Measurements from ENCODE around the gene MAPK7. TPM values are rescaled to one million over a fixed set of nuclear protein-coding genes. Genes with fewer than 3 reads are reported as not detected.

The MAPK7 gene
- total RNA-seq, 1 donor from 2014 or later: 146 TPM

DNA sequence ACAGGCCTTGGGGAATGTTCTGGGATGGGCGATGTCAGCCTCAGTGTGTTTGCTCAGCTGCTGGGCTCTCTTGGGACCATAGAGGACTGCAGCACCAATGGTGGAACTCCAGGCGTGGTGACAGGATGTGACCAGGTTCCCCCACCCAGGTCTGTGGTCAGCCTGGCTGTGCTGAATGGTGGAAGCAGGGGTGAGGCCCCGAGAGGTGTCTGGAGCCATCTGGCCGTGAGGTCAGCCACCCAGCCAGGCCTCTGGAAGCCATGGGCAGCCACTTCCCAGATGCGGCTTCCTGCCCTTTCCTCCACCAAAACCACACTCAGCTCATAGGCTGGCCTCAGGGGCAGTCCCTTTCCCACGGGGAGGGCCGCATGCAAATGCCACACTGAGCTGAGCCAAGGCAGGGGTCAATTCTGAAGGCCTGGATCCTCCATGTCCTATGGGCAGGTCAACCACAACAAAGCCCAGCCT, 7.8 kb upstream of the MAPK7 start:
- no peak overlapping the region for H3K27ac ChIP-seq
- H3K9me3 ChIP-seq: no peaks in the 10 kb centered on the region
- TF ChIP-seq, protein P1, sequence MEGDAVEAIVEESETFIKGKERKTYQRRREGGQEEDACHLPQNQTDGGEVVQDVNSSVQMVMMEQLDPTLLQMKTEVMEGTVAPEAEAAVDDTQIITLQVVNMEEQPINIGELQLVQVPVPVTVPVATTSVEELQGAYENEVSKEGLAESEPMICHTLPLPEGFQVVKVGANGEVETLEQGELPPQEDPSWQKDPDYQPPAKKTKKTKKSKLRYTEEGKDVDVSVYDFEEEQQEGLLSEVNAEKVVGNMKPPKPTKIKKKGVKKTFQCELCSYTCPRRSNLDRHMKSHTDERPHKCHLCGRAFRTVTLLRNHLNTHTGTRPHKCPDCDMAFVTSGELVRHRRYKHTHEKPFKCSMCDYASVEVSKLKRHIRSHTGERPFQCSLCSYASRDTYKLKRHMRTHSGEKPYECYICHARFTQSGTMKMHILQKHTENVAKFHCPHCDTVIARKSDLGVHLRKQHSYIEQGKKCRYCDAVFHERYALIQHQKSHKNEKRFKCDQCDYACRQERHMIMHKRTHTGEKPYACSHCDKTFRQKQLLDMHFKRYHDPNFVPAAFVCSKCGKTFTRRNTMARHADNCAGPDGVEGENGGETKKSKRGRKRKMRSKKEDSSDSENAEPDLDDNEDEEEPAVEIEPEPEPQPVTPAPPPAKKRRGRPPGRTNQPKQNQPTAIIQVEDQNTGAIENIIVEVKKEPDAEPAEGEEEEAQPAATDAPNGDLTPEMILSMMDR (IDR thresholded peaks at IDR 0.05): no peak
- intact Hi-C loops (cut with DNase I): no loop called here
- H3K36me3 ChIP-seq: no peaks in the 10 kb centered on the region
- DNase-seq (ENCODE audit: low spot score in 2 of 2): no peak
- H3K4me1 ChIP-seq: no peaks in the 10 kb centered on the region
- H3K27me3 ChIP-seq: no peaks in the 10 kb centered on the region
- H3K4me3 ChIP-seq: no peak overlapping the region

DNA sequence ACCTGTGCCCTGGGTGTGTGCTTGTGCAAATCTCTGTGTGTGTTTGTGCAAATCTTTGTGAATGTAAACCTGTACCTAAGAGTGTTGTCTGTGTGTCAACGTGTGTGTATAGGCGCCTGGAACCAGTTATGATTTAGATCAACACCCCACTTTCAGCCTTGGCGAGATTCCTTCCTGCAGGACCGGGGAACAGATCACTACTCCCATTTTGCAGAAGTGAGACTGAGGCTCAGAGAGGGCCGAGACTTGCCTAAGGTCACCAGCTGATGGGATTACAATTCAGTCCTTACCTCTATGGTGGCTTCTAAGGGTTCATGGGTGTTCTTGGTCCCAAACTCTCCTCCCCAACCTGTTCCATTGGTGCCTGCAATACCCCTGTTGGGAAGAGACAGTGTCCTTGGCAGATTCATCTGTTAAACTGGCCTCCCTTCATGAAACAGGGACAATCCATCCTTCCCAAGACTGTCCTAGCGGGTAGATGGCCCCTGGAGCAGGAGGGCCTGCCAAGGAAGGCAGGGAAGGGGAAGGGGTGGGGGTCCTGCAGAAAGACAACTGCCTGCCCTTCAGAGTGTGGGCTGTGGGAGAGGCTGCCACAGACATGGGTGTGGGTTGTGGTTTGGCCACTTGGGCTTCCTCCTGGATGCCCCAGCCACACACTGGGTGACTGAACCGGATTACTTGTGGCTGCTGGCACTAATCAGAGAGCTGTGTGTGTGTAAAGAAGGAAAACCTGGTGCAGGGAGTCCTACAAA, 6.9 kb upstream of the MAPK7 start:
- TF ChIP-seq, protein P1 (IDR thresholded peaks at IDR 0.05): no peak
- Histone ChIP-seq H3K4me1 (no peaks in the 10 kb centered on the region), H3K36me3 (no peaks in the 10 kb centered on the region), H3K27me3 (no peaks in the 10 kb centered on the region), H3K4me3 (no peak overlapping the region), H3K27ac (no peak overlapping the region), H3K9me3 (no peaks in the 10 kb centered on the region)
- intact Hi-C loops (cut with DNase I): no loop called here
- DNase-seq (ENCODE audit: low spot score in 2 of 2): no peak

- DNase-seq (ENCODE audit: low spot score in 2 of 2): peak in 1 of 2 donors; percentile 28
- H3K27ac ChIP-seq: no peak overlapping the region
- TF ChIP-seq, protein P1 (IDR thresholded peaks at IDR 0.05): no peak
- no peaks in the 10 kb centered on the region for H3K27me3 ChIP-seq
- intact Hi-C loops (cut with DNase I): no loop called here
- no peak overlapping the region for H3K4me3 ChIP-seq
- H3K4me1 ChIP-seq: peaks cover 0 to 3% of the 10 kb centered on the region in 2 donors
- no peaks in the 10 kb centered on the region for H3K36me3 ChIP-seq
- no peaks in the 10 kb centered on the region for H3K9me3 ChIP-seq
These were observed 6.3 kb upstream of the MAPK7 start for GRCh38 chr17:19372011-19372370.

DNA sequence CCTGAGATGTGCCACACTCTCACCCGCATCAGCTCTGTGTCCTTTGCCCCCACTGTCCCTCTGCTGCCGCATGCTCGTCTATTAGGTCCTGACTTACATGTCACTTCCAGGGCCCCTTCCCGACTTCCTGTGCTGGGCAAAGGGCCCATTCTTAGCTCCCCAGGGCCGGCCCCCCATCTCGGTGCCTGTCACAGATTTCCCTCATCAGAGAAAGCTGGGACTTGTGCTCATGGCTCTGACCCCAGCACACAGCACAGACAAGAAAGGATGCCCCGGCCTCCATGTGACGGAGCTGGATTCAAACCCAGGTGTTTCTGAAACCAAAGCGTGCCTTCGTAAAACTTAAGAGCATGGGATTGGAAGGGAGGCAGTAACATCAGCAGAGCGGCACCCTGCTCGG, 5.9 kb upstream of the MAPK7 start:
- H3K4me3 ChIP-seq: no peak overlapping the region
- H3K9me3 ChIP-seq: no peaks in the 10 kb centered on the region
- H3K27ac ChIP-seq: no peak overlapping the region
- no peaks in the 10 kb centered on the region for H3K27me3 ChIP-seq
- peaks cover 0 to 5% of the 10 kb centered on the region in 2 donors for H3K4me1 ChIP-seq
- H3K36me3 ChIP-seq: no peaks in the 10 kb centered on the region
- intact Hi-C loops (cut with DNase I): no loop called here
- DNase-seq (ENCODE audit: low spot score in 2 of 2): no peak
- TF ChIP-seq, protein P1 (IDR thresholded peaks at IDR 0.05): no peak

- no peak overlapping the region for H3K27ac ChIP-seq
- no peak for DNase-seq (ENCODE audit: low spot score in 2 of 2)
- intact Hi-C loops (cut with DNase I): no loop called here
- H3K4me3 ChIP-seq: no peak overlapping the region
- H3K4me1 ChIP-seq: peaks cover 0 to 5% of the 10 kb centered on the region in 2 donors
- no peaks in the 10 kb centered on the region for H3K36me3 ChIP-seq
- TF ChIP-seq, protein P1 (IDR thresholded peaks at IDR 0.05): no peak
- H3K9me3 ChIP-seq: no peaks in the 10 kb centered on the region
- no peaks in the 10 kb centered on the region for H3K27me3 ChIP-seq
These were observed 5.3 kb upstream of the MAPK7 start for GRCh38 chr17:19372866-19373504.
